GM12878 (cell line): ENCODE measurements around the gene SNX33. TPM values are rescaled to one million over a fixed set of nuclear protein-coding genes. Genes with fewer than 3 reads are reported as not detected.

ENCODE experiments used
- ATF2 ChIP-seq: IDR thresholded peaks from 2 replicates; pipeline ENCODE4 v1.6.1; 2012; ENCODE audit warnings: low read length, inconsistent platforms
- CHD1 ChIP-seq: IDR thresholded peaks from 2 replicates; pipeline ENCODE4 v1.6.1; 2012; ENCODE audit warnings: low read depth, low read length, improper control_type of control experiment
- EGR1 ChIP-seq, 2 experiments: IDR thresholded peaks; 1 replicate in 1 of 2; 2 replicates in 1 of 2; pipeline ENCODE4 v1.6.1; 2011 to 2012; ENCODE audit warnings: low read depth in 2 of 2, low read length in 2 of 2, borderline replicate concordance in 1 of 2, mild to moderate bottlenecking in 1 of 2, moderate library complexity in 1 of 2
- FOXM1 ChIP-seq: IDR thresholded peaks from 2 replicates; pipeline ENCODE4 v1.6.1; 2012; ENCODE audit warnings: low read depth, mild to moderate bottlenecking, inconsistent platforms, low read length, moderate library complexity
- HCFC1 ChIP-seq: fragments of 150-350 bp; IDR thresholded peaks from 2 replicates; pipeline ENCODE4 v1.6.1; 2014; ENCODE audit warnings: low read length
- JUND ChIP-seq: IDR thresholded peaks from 2 replicates; pipeline ENCODE4 v1.6.1; 2012; ENCODE audit warnings: low read depth, mild to moderate bottlenecking, low read length, improper control_type of control experiment, moderate library complexity
- KLF5 ChIP-seq: fragments of 450-650 bp; IDR thresholded peaks from 2 replicates; pipeline ENCODE4 v1.6.1; 2014; ENCODE audit warnings: mild to moderate bottlenecking; ENCODE audit not compliant: partially characterized antibody
- PAX5 ChIP-seq: IDR thresholded peaks from 2 replicates; pipeline ENCODE4 v1.6.1; 2011; ENCODE audit warnings: low read depth, low read length, borderline replicate concordance
- PML ChIP-seq: IDR thresholded peaks from 2 replicates; pipeline ENCODE4 v1.6.1; 2012; ENCODE audit warnings: low read length, inconsistent platforms
- RAD21 ChIP-seq: IDR thresholded peaks from 2 replicates; pipeline ENCODE4 v1.6.1; 2011; ENCODE audit warnings: mild to moderate bottlenecking, low read depth, low read length, moderate library complexity; ENCODE audit not compliant: insufficient read depth
- RELB ChIP-seq: fragments of 450-650 bp; IDR thresholded peaks from 2 replicates; pipeline ENCODE4 v1.6.1; 2017; ENCODE audit warnings: low read depth, mild to moderate bottlenecking, moderate library complexity
- SREBF1 ChIP-seq: IDR thresholded peaks from 2 replicates; pipeline ENCODE4 v1.6.1; 2012; ENCODE audit warnings: mild to moderate bottlenecking, low read length
- SUPT20H ChIP-seq: IDR thresholded peaks from 2 replicates; pipeline ENCODE4 v1.6.1; 2011; ENCODE audit warnings: low read depth, mild to moderate bottlenecking, low read length, moderate library complexity, borderline replicate concordance; ENCODE audit not compliant: control insufficient read depth
- TCF12 ChIP-seq: IDR thresholded peaks from 2 replicates; pipeline ENCODE4 v1.6.1; 2011; ENCODE audit warnings: low read depth, mild to moderate bottlenecking, low read length
- YBX1 ChIP-seq: fragments of 450-650 bp; IDR thresholded peaks from 2 replicates; pipeline ENCODE4 v1.6.1; 2016; ENCODE audit warnings: antibody characterized with exemption
- polyA plus RNA-seq, 11 experiments: library from polyadenylated mRNA; depleted of rRNA in 4 of 11; unstranded in 6 of 11; stranded (reverse) in 5 of 11; fragments of >200 nt; fragmentation: Nextera tagmentation in 4 of 11; fragmentation: Illumina TruSeq in 1 of 11; extraction: Ambion mirVana in 4 of 11; extraction: Trizol in 1 of 11; gene quantifications; 1 replicate in 1 of 11; 2 replicates in 10 of 11; pipeline versions ENCODE4 v1.2.1 to v1.2.3, GENCODE V29; 2011 to 2016; ENCODE audit warnings: inconsistent platforms in 2 of 11, missing spikeins in 2 of 11, low read depth in 1 of 11
- total RNA-seq, 4 experiments: library from RNA; depleted of rRNA in 3 of 4; stranded (reverse); fragments of >200 nt in 3 of 4; fragmentation: Illumina TruSeq in 1 of 4; extraction: Trizol in 1 of 4; gene quantifications; 2 replicates each; pipeline versions ENCODE4 v1.2.1 to v1.2.3, GENCODE V29; 2013 to 2021
- TF ChIP-seq, protein P1 (sequence below): fragments of 450-650 bp; formaldehyde crosslinking; IDR thresholded peaks from 2 replicates; pipeline ENCODE4 v1.4.0; 2020; ENCODE audit warnings: mild to moderate bottlenecking, moderate library complexity
- TF ChIP-seq, protein P2 (sequence below): fragments of 450-650 bp; IDR thresholded peaks from 2 replicates; pipeline ENCODE4 v1.6.1; 2018; ENCODE audit warnings: mild to moderate bottlenecking, low read depth, moderate library complexity; ENCODE audit not compliant: partially characterized antibody
- TF ChIP-seq, protein P3 (sequence below): IDR thresholded peaks from 2 replicates; pipeline ENCODE4 v1.6.1; 2012; ENCODE audit warnings: mild to moderate bottlenecking, low read depth, low read length

Gene SNX33
- total and polyA plus RNA-seq, 10 of the 15 experiments (the other 5 are each of a cell fraction or from before 2014, with no cell fraction given), result 0.13 to 1.9 (median 0.55) TPM

GRCh38 chr15:75696311-75696720, 48.6 kb downstream of the SNX33 start (continued):
- TF ChIP-seq, protein P1, sequence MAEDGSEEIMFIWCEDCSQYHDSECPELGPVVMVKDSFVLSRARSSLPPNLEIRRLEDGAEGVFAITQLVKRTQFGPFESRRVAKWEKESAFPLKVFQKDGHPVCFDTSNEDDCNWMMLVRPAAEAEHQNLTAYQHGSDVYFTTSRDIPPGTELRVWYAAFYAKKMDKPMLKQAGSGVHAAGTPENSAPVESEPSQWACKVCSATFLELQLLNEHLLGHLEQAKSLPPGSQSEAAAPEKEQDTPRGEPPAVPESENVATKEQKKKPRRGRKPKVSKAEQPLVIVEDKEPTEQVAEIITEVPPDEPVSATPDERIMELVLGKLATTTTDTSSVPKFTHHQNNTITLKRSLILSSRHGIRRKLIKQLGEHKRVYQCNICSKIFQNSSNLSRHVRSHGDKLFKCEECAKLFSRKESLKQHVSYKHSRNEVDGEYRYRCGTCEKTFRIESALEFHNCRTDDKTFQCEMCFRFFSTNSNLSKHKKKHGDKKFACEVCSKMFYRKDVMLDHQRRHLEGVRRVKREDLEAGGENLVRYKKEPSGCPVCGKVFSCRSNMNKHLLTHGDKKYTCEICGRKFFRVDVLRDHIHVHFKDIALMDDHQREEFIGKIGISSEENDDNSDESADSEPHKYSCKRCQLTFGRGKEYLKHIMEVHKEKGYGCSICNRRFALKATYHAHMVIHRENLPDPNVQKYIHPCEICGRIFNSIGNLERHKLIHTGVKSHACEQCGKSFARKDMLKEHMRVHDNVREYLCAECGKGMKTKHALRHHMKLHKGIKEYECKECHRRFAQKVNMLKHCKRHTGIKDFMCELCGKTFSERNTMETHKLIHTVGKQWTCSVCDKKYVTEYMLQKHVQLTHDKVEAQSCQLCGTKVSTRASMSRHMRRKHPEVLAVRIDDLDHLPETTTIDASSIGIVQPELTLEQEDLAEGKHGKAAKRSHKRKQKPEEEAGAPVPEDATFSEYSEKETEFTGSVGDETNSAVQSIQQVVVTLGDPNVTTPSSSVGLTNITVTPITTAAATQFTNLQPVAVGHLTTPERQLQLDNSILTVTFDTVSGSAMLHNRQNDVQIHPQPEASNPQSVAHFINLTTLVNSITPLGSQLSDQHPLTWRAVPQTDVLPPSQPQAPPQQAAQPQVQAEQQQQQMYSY, result no peak
- no peak for TF ChIP-seq TCF12
- TF ChIP-seq, protein P2, sequence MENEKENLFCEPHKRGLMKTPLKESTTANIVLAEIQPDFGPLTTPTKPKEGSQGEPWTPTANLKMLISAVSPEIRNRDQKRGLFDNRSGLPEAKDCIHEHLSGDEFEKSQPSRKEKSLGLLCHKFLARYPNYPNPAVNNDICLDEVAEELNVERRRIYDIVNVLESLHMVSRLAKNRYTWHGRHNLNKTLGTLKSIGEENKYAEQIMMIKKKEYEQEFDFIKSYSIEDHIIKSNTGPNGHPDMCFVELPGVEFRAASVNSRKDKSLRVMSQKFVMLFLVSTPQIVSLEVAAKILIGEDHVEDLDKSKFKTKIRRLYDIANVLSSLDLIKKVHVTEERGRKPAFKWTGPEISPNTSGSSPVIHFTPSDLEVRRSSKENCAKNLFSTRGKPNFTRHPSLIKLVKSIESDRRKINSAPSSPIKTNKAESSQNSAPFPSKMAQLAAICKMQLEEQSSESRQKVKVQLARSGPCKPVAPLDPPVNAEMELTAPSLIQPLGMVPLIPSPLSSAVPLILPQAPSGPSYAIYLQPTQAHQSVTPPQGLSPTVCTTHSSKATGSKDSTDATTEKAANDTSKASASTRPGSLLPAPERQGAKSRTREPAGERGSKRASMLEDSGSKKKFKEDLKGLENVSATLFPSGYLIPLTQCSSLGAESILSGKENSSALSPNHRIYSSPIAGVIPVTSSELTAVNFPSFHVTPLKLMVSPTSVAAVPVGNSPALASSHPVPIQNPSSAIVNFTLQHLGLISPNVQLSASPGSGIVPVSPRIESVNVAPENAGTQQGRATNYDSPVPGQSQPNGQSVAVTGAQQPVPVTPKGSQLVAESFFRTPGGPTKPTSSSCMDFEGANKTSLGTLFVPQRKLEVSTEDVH, result no peak
- TF ChIP-seq SREBF1, result no peak
- TF ChIP-seq SUPT20H, result no peak
- no peak for TF ChIP-seq HCFC1
- TF ChIP-seq YBX1, result no peak
- TF ChIP-seq, protein P3, sequence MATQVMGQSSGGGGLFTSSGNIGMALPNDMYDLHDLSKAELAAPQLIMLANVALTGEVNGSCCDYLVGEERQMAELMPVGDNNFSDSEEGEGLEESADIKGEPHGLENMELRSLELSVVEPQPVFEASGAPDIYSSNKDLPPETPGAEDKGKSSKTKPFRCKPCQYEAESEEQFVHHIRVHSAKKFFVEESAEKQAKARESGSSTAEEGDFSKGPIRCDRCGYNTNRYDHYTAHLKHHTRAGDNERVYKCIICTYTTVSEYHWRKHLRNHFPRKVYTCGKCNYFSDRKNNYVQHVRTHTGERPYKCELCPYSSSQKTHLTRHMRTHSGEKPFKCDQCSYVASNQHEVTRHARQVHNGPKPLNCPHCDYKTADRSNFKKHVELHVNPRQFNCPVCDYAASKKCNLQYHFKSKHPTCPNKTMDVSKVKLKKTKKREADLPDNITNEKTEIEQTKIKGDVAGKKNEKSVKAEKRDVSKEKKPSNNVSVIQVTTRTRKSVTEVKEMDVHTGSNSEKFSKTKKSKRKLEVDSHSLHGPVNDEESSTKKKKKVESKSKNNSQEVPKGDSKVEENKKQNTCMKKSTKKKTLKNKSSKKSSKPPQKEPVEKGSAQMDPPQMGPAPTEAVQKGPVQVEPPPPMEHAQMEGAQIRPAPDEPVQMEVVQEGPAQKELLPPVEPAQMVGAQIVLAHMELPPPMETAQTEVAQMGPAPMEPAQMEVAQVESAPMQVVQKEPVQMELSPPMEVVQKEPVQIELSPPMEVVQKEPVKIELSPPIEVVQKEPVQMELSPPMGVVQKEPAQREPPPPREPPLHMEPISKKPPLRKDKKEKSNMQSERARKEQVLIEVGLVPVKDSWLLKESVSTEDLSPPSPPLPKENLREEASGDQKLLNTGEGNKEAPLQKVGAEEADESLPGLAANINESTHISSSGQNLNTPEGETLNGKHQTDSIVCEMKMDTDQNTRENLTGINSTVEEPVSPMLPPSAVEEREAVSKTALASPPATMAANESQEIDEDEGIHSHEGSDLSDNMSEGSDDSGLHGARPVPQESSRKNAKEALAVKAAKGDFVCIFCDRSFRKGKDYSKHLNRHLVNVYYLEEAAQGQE, result no peak
- no peak for TF ChIP-seq FOXM1
- peak; percentile 47; the same call in 1 of the 2 replicates for TF ChIP-seq PAX5
- TF ChIP-seq KLF5, result no peak
- TF ChIP-seq PML, result no peak
- TF ChIP-seq CHD1, result no peak
- no peak for TF ChIP-seq RAD21
- no peak for TF ChIP-seq ATF2
- TF ChIP-seq JUND, result no peak
- TF ChIP-seq RELB, result no peak
- peak in 1 of 2 experiments; percentile 78; a peak in 2 of 3 replicates for TF ChIP-seq EGR1 (IDR thresholded peaks at IDR 0.05; ENCODE audit: borderline replicate concordance in 1 of 2, low read depth in 2 of 2, low read length in 2 of 2)
